Cardiac atrium fibroblast (primary cell): ENCODE results near the gene CYP2W1. TPM values are rescaled to one million over a fixed set of nuclear protein-coding genes. Genes with fewer than 3 reads are reported as not detected.

Experiments used
- total RNA-seq: library from RNA; depleted of rRNA; stranded (reverse); fragments of >200 nt; gene quantifications from 2 replicates; pipeline ENCODE4 v1.2.3, GENCODE V29; 2015

CYP2W1 gene
- total RNA-seq = not detected in 2 replicates

GRCh38 chr7:983004-983615, at the start of gene CYP2W1:
TSS of gene CYP2W1 (plus strand) at chr7:983181. CDS start at chr7:983212, 31 bp downstream.

GRCh38 chr7:954330-955238, 28.4 kb upstream of the CYP2W1 start, which contains the start of gene ADAP1:
TSS of gene ADAP1 (minus strand) at chr7:954680. CDS start at chr7:954477, 203 bp downstream.

GRCh38 chr7:974820-975681, 7.9 kb upstream of the CYP2W1 start, which contains the start of gene COX19:
TSS of gene COX19 (minus strand) at chr7:975549. CDS start at chr7:975509, 40 bp downstream.

Other genes starting within 250 kb of the CYP2W1 start
- 70.2 and 73.1 TPM in 2 replicates for gene SUN1, start 150.7 kb upstream of the CYP2W1 start, total RNA-seq
- 12.6 and 21.2 TPM in 2 replicates for gene GET4, start 106.6 kb upstream of the CYP2W1 start, total RNA-seq
- 11.4 and 13.9 TPM in 2 replicates for gene ADAP1, start 28.5 kb upstream of the CYP2W1 start, total RNA-seq
- gene COX19, start 7.6 kb upstream of the CYP2W1 start, total RNA-seq = 3.8 and 5.3 TPM in 2 replicates
- 6.5 and 10.2 TPM in 2 replicates for gene GPR146, start 61.4 kb downstream of the CYP2W1 start, total RNA-seq
- gene GPER1, start 104.9 kb downstream of the CYP2W1 start, total RNA-seq = 3.2 and 5.0 TPM in 2 replicates
- 19.3 and 34.8 TPM in 2 replicates for gene ZFAND2A, start 177.0 kb downstream of the CYP2W1 start, total RNA-seq
- not detected in 2 replicates for gene UNCX, start 249.7 kb downstream of the CYP2W1 start, total RNA-seq